ENCODE data around the gene C16orf96.

GRCh38 chr16:4609200-4610010 lies 53.3 kb downstream of the C16orf96 start:
- TF ChIP-seq ZNF503 (CRISPR knock-in tag; IDR thresholded peaks at IDR 0.05) (no peak), SMAD9 (CRISPR knock-in tag; IDR thresholded peaks at IDR 0.05) (no peak), ESRRA (CRISPR knock-in tag; IDR thresholded peaks at IDR 0.05; ENCODE audit: low read depth) (no peak), HDAC1 (CRISPR knock-in tag; IDR thresholded peaks at IDR 0.05) (no peak), ZNF274 (CRISPR knock-in tag; IDR thresholded peaks at IDR 0.05) (no peak), ATF6 (CRISPR knock-in tag; conservative IDR thresholded peaks at IDR 0.05) (no peak), CBX2 (IDR thresholded peaks at IDR 0.05; ENCODE audit: low read depth, low read length) (no peak), CBX2 (CRISPR knock-in tag; IDR thresholded peaks at IDR 0.05; ENCODE audit: low read depth) (no peak), CTCF (CRISPR knock-in tag; IDR thresholded peaks at IDR 0.05) (no peak), BCL6 (CRISPR knock-in tag; IDR thresholded peaks at IDR 0.05) (no peak), GATAD1 (CRISPR knock-in tag; IDR thresholded peaks at IDR 0.05) (no peak), ETS1 (CRISPR knock-in tag; IDR thresholded peaks at IDR 0.05) (no peak), ZNF768 (CRISPR knock-in tag; IDR thresholded peaks at IDR 0.05) (no peak)

All from HepG2 (cell line).